ENCODE measurements around the gene ALPK1.

- no peak for TF ChIP-seq POLR2AphosphoS5 (IDR thresholded peaks at IDR 0.05)
- no peak for TF ChIP-seq CTCF (IDR thresholded peaks at IDR 0.05)
Measured at GRCh38 chr4:112425823-112426222, 128.7 kb downstream of the ALPK1 start.

All from sigmoid colon (tissue), 4 donors.